HG03095 (cell line): ENCODE measurements around the gene STK32B.

ENCODE experiments used
- ATAC-seq: cut with Tn5 transposase; IDR thresholded peaks from one replicate; pipeline ENCODE4 v1.9.1; 2021; ENCODE audit warnings: moderate library complexity; ENCODE audit not compliant: unreplicated experiment

STK32B gene

DNA sequence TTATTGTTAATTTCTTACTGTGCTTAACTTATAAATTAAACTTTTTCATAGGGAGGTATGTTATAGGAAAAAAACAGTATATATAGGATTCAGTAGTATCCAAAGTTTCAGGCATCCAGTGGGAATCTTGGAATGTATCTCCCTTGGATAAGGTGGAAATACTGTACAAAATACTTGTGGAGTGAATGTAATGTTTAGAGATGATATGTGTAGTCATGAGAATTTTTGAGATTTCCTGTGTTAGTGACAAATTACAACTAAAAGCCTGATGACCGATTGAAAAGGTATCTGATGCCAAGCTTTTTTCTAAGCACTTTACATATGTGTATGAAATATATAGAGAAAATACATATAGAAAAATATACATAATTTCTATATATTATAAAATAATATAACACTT is 69.2 kb downstream of the STK32B start:
- ATAC-seq, result no peak

DNA sequence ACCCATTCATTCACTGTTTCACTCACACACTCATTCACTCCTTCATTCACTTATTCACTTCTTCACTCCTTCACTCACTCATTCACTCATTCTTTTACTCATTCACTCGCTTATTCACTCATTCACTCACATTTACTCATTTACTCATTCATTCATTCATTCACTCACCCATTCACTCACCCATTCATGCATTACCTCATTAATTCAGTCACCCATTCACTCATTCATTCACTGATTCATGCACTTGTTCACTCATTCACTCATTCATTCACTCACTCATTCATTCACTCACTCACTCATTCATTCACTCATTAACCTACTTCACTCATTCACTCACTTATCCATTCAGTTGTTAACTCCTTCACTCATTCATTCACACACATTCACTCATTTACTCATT is 70.8 kb downstream of the STK32B start:
- ATAC-seq, result no peak

DNA sequence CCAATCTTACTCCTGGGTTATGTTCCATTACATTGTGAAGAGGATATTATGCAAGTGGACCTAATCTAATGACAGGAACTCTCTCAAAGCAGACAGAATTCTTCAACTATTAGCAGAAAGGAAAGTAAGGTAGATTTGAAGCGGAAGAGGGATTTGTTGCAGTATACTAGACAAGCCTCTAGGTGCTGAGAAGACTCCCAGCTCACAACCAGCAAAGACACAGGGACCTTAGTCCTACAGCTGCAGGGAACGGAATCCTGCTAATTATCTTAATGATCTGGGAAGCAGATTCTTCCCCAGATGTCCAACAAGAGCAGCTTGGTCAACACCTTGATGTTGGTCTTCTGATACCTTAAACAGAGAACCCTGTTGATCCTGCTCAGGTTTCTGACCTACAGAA is 73.6 kb downstream of the STK32B start:
- no peak for ATAC-seq

DNA sequence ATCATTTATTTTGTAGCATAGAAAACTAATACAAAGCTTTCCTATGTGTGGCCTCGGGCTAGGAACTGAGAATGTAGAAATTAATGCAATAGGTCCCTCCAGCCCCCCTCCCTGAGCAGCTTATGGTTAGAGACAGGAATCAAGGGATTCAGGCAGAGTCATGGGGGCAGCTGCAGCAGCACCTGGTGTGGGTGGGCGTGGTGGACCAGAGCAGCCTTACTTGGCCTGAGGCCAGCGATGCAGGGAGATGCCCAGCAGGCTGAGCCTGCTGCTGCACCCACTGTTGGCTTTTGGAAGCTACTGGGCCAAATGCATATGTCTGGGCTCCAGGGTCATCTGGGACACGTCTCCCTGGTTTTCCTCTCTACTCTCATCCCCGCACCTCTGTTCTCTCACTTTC is 74.0 kb downstream of the STK32B start:
- ATAC-seq, result no peak

DNA sequence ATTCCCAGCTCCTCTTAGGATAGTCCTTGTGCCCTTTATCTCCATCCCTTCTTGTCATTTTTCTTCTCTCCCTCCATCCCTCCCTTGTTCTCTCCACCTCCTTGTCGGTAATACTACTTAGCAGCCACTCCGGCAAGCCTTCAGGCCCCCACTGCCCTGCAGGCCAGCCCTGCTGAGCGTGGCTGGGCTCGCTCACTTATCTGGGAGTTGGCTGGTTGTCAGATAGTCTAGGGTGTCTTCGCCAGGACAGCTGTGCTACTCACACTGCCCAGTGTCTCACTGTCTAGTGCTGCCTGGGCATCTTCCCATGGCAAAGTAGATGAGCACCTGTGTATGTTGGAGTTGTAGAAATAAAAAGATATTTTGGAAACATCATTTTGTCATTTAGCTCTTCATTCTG is 75.0 kb downstream of the STK32B start:
- ATAC-seq, result no peak

DNA sequence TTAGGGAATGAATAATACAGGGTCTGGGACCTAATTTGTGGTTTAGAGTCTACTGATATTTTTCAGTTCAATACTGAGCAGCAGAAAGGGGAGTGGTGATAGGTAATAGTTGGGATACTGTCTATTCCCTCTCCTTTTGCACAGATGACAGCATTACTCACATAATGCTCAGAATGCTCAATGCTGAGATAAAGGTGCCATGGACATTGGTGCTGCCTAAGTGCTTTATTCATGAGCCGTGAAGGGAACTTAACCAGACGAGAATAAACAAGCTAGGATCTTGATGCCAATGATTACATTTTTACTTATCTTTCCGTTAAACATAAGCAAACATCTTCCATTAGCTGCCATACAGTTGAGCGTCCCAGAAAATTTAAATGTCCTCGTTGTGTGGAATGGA is 75.6 kb downstream of the STK32B start:
- ATAC-seq, result no peak

DNA sequence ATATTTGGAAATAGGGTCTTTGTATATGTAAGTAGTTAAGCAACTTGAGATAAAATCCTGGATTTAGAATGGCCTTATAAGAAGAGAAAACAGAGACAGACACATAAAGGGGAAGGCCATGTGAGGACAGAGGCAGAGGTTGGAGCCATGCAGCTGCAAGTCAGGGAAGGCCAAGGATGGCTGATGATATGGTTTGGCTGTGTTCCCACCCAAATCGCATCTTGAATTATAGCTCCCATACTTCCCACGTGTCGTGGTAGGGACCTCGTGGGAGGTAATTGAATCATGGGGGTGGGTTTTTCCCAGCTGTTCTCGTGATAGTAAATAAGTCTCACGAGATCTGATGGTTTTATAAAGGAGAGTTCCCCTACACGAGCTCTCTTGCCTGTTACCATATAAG is 76.3 kb downstream of the STK32B start:
- no peak for ATAC-seq

DNA sequence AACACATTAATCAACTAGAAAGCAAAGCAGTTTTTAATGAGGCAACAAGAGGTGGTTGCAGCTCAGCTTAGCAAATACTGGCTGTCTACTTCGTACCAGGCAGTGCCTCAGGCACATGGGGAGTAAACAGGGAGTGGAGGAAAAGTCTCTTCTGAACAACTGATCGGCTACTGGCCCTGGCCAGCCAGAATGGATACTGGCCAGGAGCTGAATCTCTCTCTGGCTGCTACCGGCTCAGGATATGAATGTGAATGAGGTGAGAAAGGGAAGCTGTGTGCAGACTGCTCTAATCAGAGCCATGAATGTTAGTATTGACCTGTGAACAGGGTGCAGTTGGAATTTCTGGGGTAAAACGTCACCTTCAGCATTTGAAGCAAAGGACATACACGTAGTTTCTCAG is 77.3 kb downstream of the STK32B start:
- ATAC-seq, result no peak

DNA sequence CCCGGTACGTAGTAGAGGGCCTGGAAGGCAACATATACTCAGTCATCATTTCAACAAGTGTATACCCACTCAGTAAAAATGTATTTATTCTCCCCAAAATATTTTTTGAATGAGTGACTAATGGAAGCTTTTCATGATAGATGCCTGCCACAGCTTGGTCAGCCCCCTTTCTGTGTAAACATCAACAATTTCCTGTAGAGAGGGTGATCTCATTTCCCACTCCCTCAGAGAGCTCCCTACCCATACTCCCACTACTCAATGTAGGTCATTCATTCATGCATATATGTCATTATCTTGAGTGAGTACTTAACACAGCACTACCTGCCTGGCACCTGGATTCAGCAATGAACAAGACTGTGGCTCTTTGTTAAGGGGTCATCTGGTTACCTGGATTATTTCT is 81.9 kb downstream of the STK32B start:
- ATAC-seq, result no peak

DNA sequence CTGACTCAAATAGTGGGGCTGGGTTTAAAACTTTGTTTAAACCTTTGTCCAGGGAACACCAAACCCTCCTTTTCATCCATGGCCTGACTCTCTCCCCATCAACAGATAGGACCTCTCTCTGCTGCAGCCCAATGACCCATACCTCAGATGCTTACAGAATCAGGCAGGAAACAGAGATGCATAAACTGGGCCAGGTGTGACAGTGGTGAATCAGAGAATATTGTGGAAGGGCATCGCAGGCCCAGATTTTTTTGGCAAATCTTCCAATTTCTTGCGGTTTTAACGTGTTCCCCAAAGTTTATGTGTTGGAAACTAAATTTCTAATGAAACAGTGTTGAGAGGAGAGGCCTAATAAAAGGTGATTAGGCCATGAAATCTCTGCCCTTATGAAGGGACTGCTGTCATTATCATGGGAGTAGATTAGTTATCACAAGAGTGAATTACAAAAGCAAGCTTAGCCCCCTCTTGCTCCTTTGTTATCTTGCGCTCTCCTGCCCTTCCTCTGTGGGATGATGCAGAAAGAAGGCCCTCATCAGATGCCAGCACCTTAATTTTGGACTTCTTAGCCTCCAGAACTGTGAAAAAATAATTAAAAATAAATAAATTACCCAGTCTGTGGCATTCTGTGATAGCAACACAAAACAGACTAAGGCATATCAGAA is 82.8 kb downstream of the STK32B start:
- no peak for ATAC-seq

DNA sequence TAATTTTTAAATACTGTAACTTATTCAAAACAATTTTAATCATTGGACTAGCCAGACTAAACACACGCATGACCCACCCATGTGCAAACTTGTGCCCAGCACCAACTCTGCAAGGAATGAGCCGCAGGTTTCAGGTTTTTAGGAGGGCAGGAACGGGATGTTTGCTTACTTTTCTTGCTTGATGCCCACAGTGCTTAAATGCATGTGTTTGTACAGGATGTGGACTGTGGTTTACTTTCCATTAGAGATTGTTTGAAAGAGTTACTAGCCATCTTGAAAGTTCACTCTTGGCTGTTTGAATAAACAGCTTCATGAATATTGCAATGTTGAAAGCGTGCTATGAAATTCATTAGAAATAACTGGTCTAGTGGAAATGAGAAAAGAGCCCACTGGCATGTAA is 83.3 kb downstream of the STK32B start:
- ATAC-seq, result no peak

DNA sequence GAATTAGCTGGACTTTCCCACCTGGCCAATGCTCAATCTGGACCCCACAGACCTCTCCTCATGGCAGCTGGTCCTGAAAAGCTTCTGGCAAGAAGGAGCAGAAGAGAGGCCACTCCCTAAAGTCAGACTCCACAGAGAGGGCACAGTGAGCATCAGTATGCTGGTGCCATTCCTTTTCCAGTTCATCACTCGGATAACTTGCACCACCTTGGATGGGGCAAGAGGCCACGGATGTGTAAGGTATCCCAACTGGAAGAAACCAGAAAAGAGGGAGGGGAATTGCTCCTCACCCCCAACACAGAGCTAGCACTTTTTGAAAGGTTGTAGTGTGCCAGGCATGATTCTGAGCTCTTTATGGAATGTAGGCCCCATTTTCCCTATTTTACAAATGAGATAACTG is 85.9 kb downstream of the STK32B start:
- ATAC-seq, result no peak

DNA sequence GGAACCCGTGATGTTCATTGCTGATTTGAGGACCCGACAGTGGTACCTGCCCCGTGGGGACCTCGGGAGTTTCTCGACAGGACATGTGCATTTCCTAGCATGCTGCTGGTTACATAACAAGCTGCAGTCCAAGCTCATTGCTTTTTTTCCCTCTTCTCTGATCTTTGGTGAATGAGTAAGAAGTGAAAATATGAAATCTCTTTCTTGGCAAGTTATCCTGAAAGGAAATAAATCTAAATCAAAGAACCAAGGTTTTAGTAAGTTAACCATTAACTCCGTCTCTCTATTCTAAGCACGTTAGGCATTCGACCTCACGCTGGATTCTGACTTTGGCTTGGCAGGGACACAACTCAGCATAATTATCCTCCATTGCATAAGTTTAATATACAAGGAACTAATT is 86.6 kb downstream of the STK32B start:
- no peak for ATAC-seq

DNA sequence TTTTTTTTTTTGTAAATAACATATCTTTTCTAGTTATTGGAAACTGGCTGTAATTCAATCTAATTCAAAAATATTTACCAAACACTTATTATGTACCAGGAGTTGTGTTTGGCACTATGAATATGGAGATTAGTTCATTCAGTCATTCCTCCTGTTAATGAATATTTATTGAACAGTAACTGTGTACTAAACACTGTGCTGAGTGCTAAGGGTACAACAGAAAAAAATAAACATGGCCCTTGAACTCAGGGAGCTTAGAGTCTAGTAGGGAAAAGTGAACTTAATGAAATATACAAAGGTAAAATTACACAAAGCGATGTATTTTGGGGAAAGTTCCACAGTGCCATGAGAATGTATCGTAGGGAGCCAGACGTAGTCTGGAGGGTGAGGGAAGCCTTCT is 87.1 kb downstream of the STK32B start:
- no peak for ATAC-seq

DNA sequence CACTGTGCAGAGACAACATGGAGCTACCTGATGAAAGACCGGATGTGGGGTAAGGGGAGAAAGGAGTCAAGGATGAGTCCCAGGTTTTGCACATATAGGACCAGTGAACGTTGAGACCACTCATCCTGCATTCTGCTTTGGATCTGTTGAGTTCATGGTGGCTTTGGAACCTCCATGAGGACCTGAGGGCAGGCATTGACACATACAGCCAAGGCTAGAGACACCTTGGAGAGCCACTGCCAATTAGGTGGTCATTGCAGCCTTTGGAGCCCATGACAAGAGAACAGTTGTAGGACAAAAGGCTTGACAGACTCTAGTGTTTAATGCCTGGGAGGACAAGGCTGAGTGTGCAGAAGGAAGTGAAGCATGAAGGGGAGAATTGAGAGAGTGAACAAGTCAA is 87.9 kb downstream of the STK32B start:
- no peak for ATAC-seq

DNA sequence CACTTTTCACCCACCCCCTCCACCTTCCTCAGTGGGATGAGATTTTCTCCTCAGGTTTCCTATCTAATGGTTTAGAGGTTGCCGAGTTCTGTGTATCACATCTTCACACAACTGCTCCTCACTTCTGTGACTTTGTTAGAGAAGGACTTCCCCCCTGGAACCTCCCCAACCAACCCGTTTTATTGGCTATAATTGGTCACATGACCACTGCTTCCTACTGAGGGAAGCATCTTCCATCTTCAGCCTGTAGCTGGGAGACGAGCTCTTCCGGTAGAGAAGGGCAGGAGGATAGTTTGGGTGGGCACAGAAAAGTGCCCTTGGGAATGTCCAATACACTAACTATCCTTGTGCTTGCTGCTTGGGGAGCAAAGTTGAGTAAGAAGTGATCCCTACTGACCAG is 90.5 kb downstream of the STK32B start:
- ATAC-seq, result no peak

DNA sequence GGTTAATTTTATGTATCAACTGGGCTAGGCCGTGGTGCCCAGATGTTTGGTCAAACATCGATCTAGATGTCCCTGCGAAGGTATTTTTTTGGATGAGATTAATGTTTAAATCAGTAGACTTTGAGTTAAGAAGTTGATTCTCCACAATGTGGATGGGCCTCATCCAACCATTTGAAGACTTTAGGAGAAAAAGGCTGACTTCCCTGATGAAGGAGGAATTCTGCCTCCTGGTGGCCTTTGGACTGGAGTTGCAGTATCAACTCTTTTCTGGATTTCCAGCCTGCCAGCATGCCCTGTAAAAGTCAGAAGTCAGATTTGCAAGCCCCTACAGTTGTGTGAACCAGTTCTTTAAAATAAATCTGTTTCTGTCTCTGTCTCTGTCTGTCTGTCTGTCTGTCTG is 91.4 kb downstream of the STK32B start:
- no peak for ATAC-seq

DNA sequence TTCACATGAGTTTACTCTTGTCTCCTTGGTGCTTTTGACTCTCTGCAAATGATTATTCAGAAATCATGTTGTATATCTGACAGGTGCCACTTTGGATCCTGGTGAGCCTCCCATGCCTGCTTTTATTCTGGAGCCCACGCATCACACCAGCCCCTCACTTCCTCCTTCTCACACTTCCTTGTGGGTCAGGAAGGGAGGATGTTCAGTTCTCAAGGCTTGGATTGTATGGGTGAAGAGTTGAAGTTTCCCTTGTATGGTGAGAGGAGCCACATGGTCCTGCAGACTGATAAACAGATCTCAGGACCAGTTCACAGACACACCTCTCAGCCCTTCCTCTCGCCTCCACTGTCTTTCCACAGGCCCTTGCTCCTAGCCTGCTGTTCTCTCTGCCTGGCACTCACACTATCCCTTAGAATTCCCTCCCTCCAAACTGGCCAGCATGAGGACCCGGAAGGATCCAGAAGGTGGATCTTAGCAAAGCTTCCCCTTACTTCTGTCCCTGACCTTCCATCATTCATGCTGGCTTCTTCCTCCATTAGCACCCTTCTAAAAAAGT is 92.1 kb downstream of the STK32B start:
- no peak for ATAC-seq

DNA sequence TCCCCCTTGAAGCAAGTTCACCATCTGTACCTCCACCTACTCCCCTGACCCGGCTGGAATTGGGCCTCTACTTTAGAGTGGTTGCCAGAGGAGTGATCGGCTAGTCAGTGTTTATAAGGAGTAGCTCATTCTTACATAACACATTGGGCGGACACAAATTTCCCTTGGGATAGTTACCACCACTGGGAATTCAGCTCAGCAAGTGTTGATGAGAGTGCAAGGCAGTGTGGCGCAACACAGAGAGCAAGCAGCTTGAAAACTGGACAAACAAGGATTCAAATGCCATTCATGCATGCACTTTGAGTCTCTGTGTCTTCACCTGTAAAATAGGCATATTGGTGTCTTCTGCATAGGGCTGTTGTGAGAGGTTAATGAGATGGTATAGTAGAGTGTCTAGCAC is 92.7 kb downstream of the STK32B start:
- ATAC-seq, result no peak

DNA sequence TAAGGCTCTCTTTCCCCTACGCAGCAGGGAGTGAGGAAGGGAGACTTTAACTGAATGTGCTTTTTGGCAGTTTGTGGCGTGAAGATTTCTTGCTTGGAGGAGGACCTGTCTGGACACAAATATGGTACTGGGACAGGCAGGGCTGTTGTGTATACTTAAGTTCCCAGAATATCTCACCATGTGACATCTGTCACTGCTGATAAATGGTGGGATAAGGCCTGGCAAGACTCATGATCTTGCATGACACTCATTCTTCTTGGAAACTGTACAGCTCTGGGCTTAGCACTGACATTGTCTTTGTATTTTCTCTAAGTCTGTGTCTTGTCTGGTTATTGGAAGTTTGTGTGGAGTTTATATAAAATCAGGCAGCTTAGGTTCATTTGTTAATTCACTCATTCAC is 93.1 kb downstream of the STK32B start:
- no peak for ATAC-seq

DNA sequence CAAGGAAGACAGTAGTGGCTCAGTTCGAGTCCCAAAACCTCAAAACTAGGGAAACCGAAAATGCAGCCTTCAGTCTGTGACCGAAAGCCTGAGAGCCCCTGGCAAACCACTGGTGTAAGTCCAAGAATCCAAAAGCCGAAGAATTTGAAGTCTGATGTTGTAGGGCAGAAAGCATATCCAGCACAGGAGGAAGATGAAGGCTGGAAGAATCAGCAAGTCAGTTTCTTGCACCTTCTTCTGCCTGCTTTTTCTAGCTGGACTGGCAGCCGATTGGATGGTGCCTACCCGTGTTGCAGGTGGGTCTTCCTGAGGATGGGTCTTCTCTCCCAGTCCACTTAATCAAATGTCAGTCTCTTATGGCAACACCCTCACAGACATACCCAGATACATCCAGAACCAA is 95.0 kb downstream of the STK32B start:
- ATAC-seq, result no peak

DNA sequence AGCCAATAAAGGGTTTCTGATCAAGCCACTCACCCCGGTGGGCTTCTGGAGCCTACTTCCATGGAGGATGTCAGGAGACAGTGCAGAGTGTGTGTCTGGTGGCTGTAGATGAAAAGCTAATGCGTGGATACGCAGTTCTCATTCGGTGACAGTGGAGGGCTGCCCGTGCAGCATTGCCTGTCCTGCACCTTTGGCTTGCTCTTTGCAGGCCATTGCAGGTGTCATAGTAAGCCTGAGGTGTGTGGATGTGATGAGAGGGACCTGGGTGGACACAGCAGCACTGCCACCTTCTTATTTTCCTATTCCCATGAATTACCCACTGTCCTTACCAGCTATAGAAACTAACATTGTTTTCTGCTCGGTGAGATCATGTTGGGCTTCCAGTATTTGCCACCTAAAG is 101.2 kb downstream of the STK32B start:
- ATAC-seq, result no peak

DNA sequence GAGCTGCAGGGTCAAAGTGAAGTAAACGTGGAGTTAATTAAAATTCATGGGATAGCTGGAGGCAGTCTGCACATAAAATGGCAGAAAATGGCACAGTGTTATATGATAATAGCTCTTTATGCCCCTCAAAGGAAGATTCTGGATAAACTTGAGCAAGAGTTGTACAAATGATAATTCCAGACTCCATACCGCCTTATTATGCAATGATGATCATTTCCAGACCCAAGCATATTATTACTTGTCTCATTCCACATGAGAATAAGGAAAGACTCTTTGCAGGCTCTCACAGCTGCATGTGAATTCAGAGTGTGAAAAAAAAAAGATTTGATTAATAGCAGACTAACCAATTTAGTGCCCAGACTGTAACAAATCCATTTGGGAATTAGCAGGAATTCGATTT is 105.4 kb downstream of the STK32B start:
- ATAC-seq, result no peak
